Naive thymus-derived CD4-positive, alpha-beta T cell (primary cell): ENCODE measurements around the gene LAMA5. TPM values are rescaled to one million over a fixed set of nuclear protein-coding genes. Genes with fewer than 3 reads are reported as not detected.

Experiments used
- ATAC-seq: fragments of 150-1000 bp; cut with Tn5 transposase; 2 replicates; pipeline ENCODE4 v1.10.0; 2021; ENCODE audit warnings: mild to moderate bottlenecking, moderate library complexity
- CTCF ChIA-PET: fragments of 350-600 bp; sonication (Branson Sonifier 250); formaldehyde crosslinking; loops from one replicate; lab custom pipeline; 2021; ENCODE audit warnings: antibody characterized with exemption; lab: Charles Lee
- POLR2A ChIA-PET: fragments of 350-600 bp; sonication (Branson Sonifier 250); formaldehyde crosslinking; loops from one replicate; lab custom pipeline; 2021; ENCODE audit warnings: antibody characterized with exemption, inconsistent platforms; lab: Charles Lee
- DNase-seq, 9 donors: peaks; one replicate each; pipeline versions ENCODE4 v3.0.0 to v3.0.0-alpha.2; 2020 to 2022; ENCODE audit warnings: mixed read lengths in 1 of 9
- H3K27ac ChIP-seq: one replicate; pipeline ENCODE4 v1.7.0; 2013; ENCODE audit warnings: mild to moderate bottlenecking, low read depth, low read length, moderate library complexity
- H3K27me3 ChIP-seq, 2 donors: one replicate each; pipeline ENCODE4 v1.7.0; 2013; ENCODE audit warnings: low read length in 2 of 2, mild to moderate bottlenecking in 2 of 2, moderate library complexity in 2 of 2; ENCODE audit not compliant: control insufficient read depth in 2 of 2, insufficient read depth in 2 of 2
- H3K36me3 ChIP-seq, 3 experiments: 1 replicate in 2 of 3; 2 replicates in 1 of 3; pipeline ENCODE4 v1.7.0; 2013; ENCODE audit warnings: low read length in 3 of 3, mild to moderate bottlenecking in 3 of 3, moderate library complexity in 1 of 3; ENCODE audit not compliant: insufficient read depth in 3 of 3, control insufficient read depth in 2 of 3
- H3K4me1 ChIP-seq, 2 donors: one replicate each; pipeline ENCODE4 v1.7.0; 2013; ENCODE audit warnings: low read length in 2 of 2, mild to moderate bottlenecking in 2 of 2, moderate library complexity in 1 of 2; ENCODE audit not compliant: control insufficient read depth in 2 of 2, insufficient read depth in 2 of 2
- H3K4me3 ChIP-seq: 2 replicates; pipeline ENCODE4 v1.7.0; 2013; ENCODE audit warnings: mild to moderate bottlenecking, low read length
- H3K9me3 ChIP-seq, 3 experiments: 1 replicate in 2 of 3; 2 replicates in 1 of 3; pipeline ENCODE4 v1.7.0; 2013; ENCODE audit warnings: low read length in 3 of 3; ENCODE audit not compliant: control insufficient read depth in 2 of 3
- H3K27ac Mint-ChIP-seq, 9 donors: one replicate each; pipeline ENCODE4 v1.8.0; 2020 to 2022; ENCODE audit warnings: mixed read lengths in 9 of 9, mild to moderate bottlenecking in 8 of 9, moderate library complexity in 5 of 9, inconsistent platforms in 2 of 9
- H3K27me3 Mint-ChIP-seq, 5 donors: one replicate each; pipeline ENCODE4 v1.8.0; 2021 to 2022; ENCODE audit warnings: mixed read lengths in 5 of 5, mild to moderate bottlenecking in 1 of 5
- H3K36me3 Mint-ChIP-seq, 5 donors: one replicate each; pipeline ENCODE4 v1.8.0; 2020 to 2022; ENCODE audit warnings: mixed read lengths in 5 of 5, mild to moderate bottlenecking in 3 of 5, inconsistent platforms in 1 of 5
- H3K4me1 Mint-ChIP-seq, 7 donors: one replicate each; pipeline ENCODE4 v1.8.0; 2020 to 2022; ENCODE audit warnings: mixed read lengths in 7 of 7, mild to moderate bottlenecking in 3 of 7, inconsistent platforms in 1 of 7
- H3K4me3 Mint-ChIP-seq, 10 donors: one replicate each; pipeline ENCODE4 v1.8.0; 2020 to 2022; ENCODE audit warnings: mild to moderate bottlenecking in 10 of 10, mixed read lengths in 10 of 10, moderate library complexity in 6 of 10, inconsistent platforms in 2 of 10
- H3K9me3 Mint-ChIP-seq, 11 donors: one replicate each; pipeline ENCODE4 v1.8.0; 2020 to 2022; ENCODE audit warnings: mixed read lengths in 11 of 11, mild to moderate bottlenecking in 4 of 11, inconsistent platforms in 1 of 11, moderate library complexity in 1 of 11
- intact Hi-C, 2 donors: fragments of 100-400 bp; cut with micrococcal nuclease; formaldehyde crosslinking; loops; one replicate each; pipeline ENCODE4 v1.15.1; 2023
- polyA plus RNA-seq, 2 donors: library from polyadenylated mRNA; unstranded; fragments of 300-500 nt; fragmentation: Illumina TruSeq; gene quantifications; one replicate each; pipeline ENCODE4 v1.2.3, GENCODE V29; 2021
- total RNA-seq, 6 experiments: library from RNA in 5 of 6; stranded (reverse) in 5 of 6; gene quantifications; 1 replicate in 5 of 6; 2 replicates in 1 of 6; pipeline ENCODE4 v1.2.3 and lab custom pipeline; 2021 to 2026

Gene LAMA5
- total and polyA plus RNA-seq, 7 experiments from 2014 or later: 0.05 to 1.3 (median 0.57) TPM; not detected in 2

GRCh38 chr20:62404761-62405107 is 37.6 kb upstream of the LAMA5 start:
- no peaks in the 10 kb centered on the region for H3K27me3 ChIP-seq
- H3K36me3 ChIP-seq: peaks cover 0 to 19% (median 0%) of the 10 kb centered on the region in 3 experiments
- intact Hi-C loops: loop anchor here (5.0 kb wide), 1 partner anchor 388 kb away; no protein-coding TSS in a partner anchor
- no peak overlapping the region for H3K4me3 ChIP-seq
- H3K27ac ChIP-seq: no peak overlapping the region
- H3K4me1 Mint-ChIP-seq: peaks cover 18 to 31% (median 28%) of the 10 kb centered on the region in 7 donors
- peaks cover 0 to 4% (median 4%) of the 10 kb centered on the region in 5 donors for H3K36me3 Mint-ChIP-seq
- DNase-seq: no peak
- ChIA-PET CTCF (no interaction called here), POLR2A (no interaction called here)
- H3K9me3 Mint-ChIP-seq: peaks cover 0 to 2% (median 0%) of the 10 kb centered on the region in 11 donors
- H3K27ac Mint-ChIP-seq: peak overlapping the region in 1 of 9 donors; percentile 51
- H3K4me3 Mint-ChIP-seq: peak overlapping the region in 3 of 10 donors; percentile 55 to 83 (median 74)
- peaks cover 17 to 23% of the 10 kb centered on the region in 2 donors for H3K4me1 ChIP-seq
- no peak for ATAC-seq
- H3K9me3 ChIP-seq: no peaks in the 10 kb centered on the region
- H3K27me3 Mint-ChIP-seq: peaks cover 0 to 3% (median 0%) of the 10 kb centered on the region in 5 donors

- peaks cover 0 to 19% (median 0%) of the 10 kb centered on the region in 3 experiments for H3K36me3 ChIP-seq
- Mint-ChIP-seq H3K4me3 (peak overlapping the region in 8 of 10 donors; percentile 4 to 66 (median 34)), H3K27me3 (no peaks in the 10 kb centered on the region), H3K9me3 (peaks cover 0 to 2% (median 0%) of the 10 kb centered on the region in 11 donors), H3K36me3 (peaks cover 0 to 4% (median 4%) of the 10 kb centered on the region in 5 donors), H3K27ac (peak overlapping the region in 3 of 9 donors; percentile 34 to 51 (median 38)), H3K4me1 (peaks cover 13 to 31% (median 24%) of the 10 kb centered on the region in 7 donors)
- no peaks in the 10 kb centered on the region for H3K9me3 ChIP-seq
- CTCF ChIA-PET: no interaction called here
- H3K4me3 ChIP-seq: no peak overlapping the region
- peaks cover 17 to 23% of the 10 kb centered on the region in 2 donors for H3K4me1 ChIP-seq
- ATAC-seq (no peak), DNase-seq (no peak)
- intact Hi-C loops: no loop called here
- POLR2A ChIA-PET: no interaction called here
- no peak overlapping the region for H3K27ac ChIP-seq
- no peaks in the 10 kb centered on the region for H3K27me3 ChIP-seq
Observed at GRCh38 chr20:62404112-62404665, 37.1 kb upstream of the LAMA5 start.

GRCh38 chr20:62403331-62403730 is 36.2 kb upstream of the LAMA5 start:
- Histone ChIP-seq H3K4me1 (peaks cover 17 to 23% of the 10 kb centered on the region in 2 donors), H3K27ac (no peak overlapping the region), H3K27me3 (no peaks in the 10 kb centered on the region), H3K9me3 (no peaks in the 10 kb centered on the region), H3K36me3 (peaks cover 0 to 19% (median 0%) of the 10 kb centered on the region in 3 experiments), H3K4me3 (no peak overlapping the region)
- Mint-ChIP-seq H3K27me3 (no peaks in the 10 kb centered on the region), H3K27ac (peak overlapping the region in 4 of 9 donors; percentile 38 to 88 (median 74)), H3K9me3 (peaks cover 0 to 2% (median 0%) of the 10 kb centered on the region in 11 donors), H3K36me3 (peaks cover 0 to 4% (median 4%) of the 10 kb centered on the region in 5 donors), H3K4me3 (peak overlapping the region in 4 of 10 donors; percentile 20 to 66 (median 44)), H3K4me1 (peaks cover 13 to 31% (median 24%) of the 10 kb centered on the region in 7 donors)
- ATAC-seq (no peak), DNase-seq (no peak)
- CTCF ChIA-PET: no interaction called here
- POLR2A ChIA-PET: no interaction called here
- intact Hi-C loops: no loop called here

GRCh38 chr20:62402456-62403150 is 35.5 kb upstream of the LAMA5 start:
- H3K36me3 Mint-ChIP-seq: peaks cover 0 to 9% (median 4%) of the 10 kb centered on the region in 5 donors
- no peak for ATAC-seq
- no peak for DNase-seq
- H3K27me3 ChIP-seq: no peaks in the 10 kb centered on the region
- no peak overlapping the region for H3K27ac ChIP-seq
- H3K4me1 ChIP-seq: peaks cover 13 to 19% of the 10 kb centered on the region in 2 donors
- H3K4me1 Mint-ChIP-seq: peaks cover 13 to 31% (median 24%) of the 10 kb centered on the region in 7 donors
- no peaks in the 10 kb centered on the region for H3K27me3 Mint-ChIP-seq
- ChIA-PET CTCF (no interaction called here), POLR2A (interaction anchor here (0.8 kb wide), 1 partner anchor 17 kb away, joined by 3 read pairs; no protein-coding TSS in a partner anchor)
- intact Hi-C loops: no loop called here
- H3K4me3 ChIP-seq: no peak overlapping the region
- H3K4me3 Mint-ChIP-seq: no peak overlapping the region
- no peaks in the 10 kb centered on the region for H3K9me3 ChIP-seq
- H3K9me3 Mint-ChIP-seq: peaks cover 0 to 7% (median 0%) of the 10 kb centered on the region in 11 donors
- peaks cover 0 to 19% (median 0%) of the 10 kb centered on the region in 3 experiments for H3K36me3 ChIP-seq
- H3K27ac Mint-ChIP-seq: peak overlapping the region in 1 of 9 donors; percentile 81

GRCh38 chr20:62401331-62401779 is 34.2 kb upstream of the LAMA5 start:
- H3K27ac Mint-ChIP-seq: no peak overlapping the region
- POLR2A ChIA-PET: no interaction called here

GRCh38 chr20:62400541-62400940 is 33.4 kb upstream of the LAMA5 start:
- DNase-seq: no peak
- H3K27ac ChIP-seq: no peak overlapping the region
- ATAC-seq: no peak
- H3K4me3 Mint-ChIP-seq: no peak overlapping the region
- H3K4me1 ChIP-seq: peaks cover under 1 to 4% of the 10 kb centered on the region in 2 donors
- intact Hi-C loops: no loop called here
- peaks cover 0 to 19% (median 0%) of the 10 kb centered on the region in 3 experiments for H3K36me3 ChIP-seq
- H3K27ac Mint-ChIP-seq: peak overlapping the region in 1 of 9 donors; percentile 37
- H3K36me3 Mint-ChIP-seq: peaks cover 0 to 14% (median 4%) of the 10 kb centered on the region in 5 donors
- no peaks in the 10 kb centered on the region for H3K9me3 ChIP-seq
- peaks cover 0 to 7% (median 0%) of the 10 kb centered on the region in 11 donors for H3K9me3 Mint-ChIP-seq
- ChIA-PET CTCF (no interaction called here), POLR2A (no interaction called here)
- H3K4me3 ChIP-seq: no peak overlapping the region
- H3K27me3 Mint-ChIP-seq: no peaks in the 10 kb centered on the region
- no peaks in the 10 kb centered on the region for H3K27me3 ChIP-seq
- H3K4me1 Mint-ChIP-seq: peaks cover 7 to 25% (median 17%) of the 10 kb centered on the region in 7 donors

More at GRCh38 chr20:62401331-62401779, 34.2 kb upstream of the LAMA5 start:
- intact Hi-C loops: no loop called here
- peaks cover 0 to 7% (median 0%) of the 10 kb centered on the region in 11 donors for H3K9me3 Mint-ChIP-seq
- DNase-seq: no peak
- CTCF ChIA-PET: no interaction called here
- no peaks in the 10 kb centered on the region for H3K9me3 ChIP-seq
- peaks cover 9 to 12% of the 10 kb centered on the region in 2 donors for H3K4me1 ChIP-seq
- no peaks in the 10 kb centered on the region for H3K27me3 Mint-ChIP-seq
- peaks cover 0 to 14% (median 4%) of the 10 kb centered on the region in 5 donors for H3K36me3 Mint-ChIP-seq
- no peaks in the 10 kb centered on the region for H3K27me3 ChIP-seq
- H3K4me1 Mint-ChIP-seq: peaks cover 13 to 31% (median 24%) of the 10 kb centered on the region in 7 donors
- H3K4me3 ChIP-seq: no peak overlapping the region
- H3K27ac ChIP-seq: no peak overlapping the region
- ATAC-seq: no peak
- peaks cover 0 to 19% (median 0%) of the 10 kb centered on the region in 3 experiments for H3K36me3 ChIP-seq
- no peak overlapping the region for H3K4me3 Mint-ChIP-seq
